HL-60/S4 treated with retinoic acid at 250 ng/mL for 4 days and 3 days (cell line): ENCODE data around the gene CXorf65.

ENCODE experiments used
- in situ Hi-C: fragments of 300-500 bp; cut with MboI; formaldehyde crosslinking; loops from 2 replicates; pipeline ENCODE4 v1.7.0; 2022; ENCODE audit warnings: low sequenced_read_pairs

Gene CXorf65

GRCh38 chrX:71106427-71106826 lies at the start of gene CXorf65:
Gene CXorf65 (minus strand): TSS chrX:71106740. CDS start chrX:71106556, 184 bp downstream.
- in situ Hi-C loops: no loop called here

- in situ Hi-C loops: no loop called here
These were observed 48.1 kb upstream of the CXorf65 start for GRCh38 chrX:71154641-71155040.

- in situ Hi-C loops: no loop called here
These were observed 47.7 kb upstream of the CXorf65 start for GRCh38 chrX:71154196-71154595.

- in situ Hi-C loops: no loop called here
These were observed 44.8 kb upstream of the CXorf65 start for GRCh38 chrX:71151366-71151765.

GRCh38 chrX:71148278-71148663 lies 41.7 kb upstream of the CXorf65 start:
- in situ Hi-C loops: no loop called here

- in situ Hi-C loops: no loop called here
These were observed 41.1 kb upstream of the CXorf65 start for GRCh38 chrX:71147496-71148277.

GRCh38 chrX:71144651-71145050 lies 38.1 kb upstream of the CXorf65 start, which contains the start of gene NLGN3:
Gene NLGN3 (plus strand): TSS chrX:71144841. CDS start chrX:71147750, 2,909 bp downstream.
- in situ Hi-C loops: no loop called here

GRCh38 chrX:71143508-71143907 lies 37.0 kb upstream of the CXorf65 start:
- in situ Hi-C loops: no loop called here

- in situ Hi-C loops: no loop called here
These were observed 33.9 kb upstream of the CXorf65 start for GRCh38 chrX:71140440-71140839.

GRCh38 chrX:71131510-71131909 lies 25.0 kb upstream of the CXorf65 start:
- in situ Hi-C loops: no loop called here

- in situ Hi-C loops: no loop called here
These were observed 22.6 kb upstream of the CXorf65 start for GRCh38 chrX:71128915-71129765.

GRCh38 chrX:71128166-71128833 lies 21.8 kb upstream of the CXorf65 start:
- in situ Hi-C loops: no loop called here

GRCh38 chrX:71118985-71119535 lies 12.5 kb upstream of the CXorf65 start:
- in situ Hi-C loops: no loop called here

- in situ Hi-C loops: no loop called here
These were observed 11.8 kb upstream of the CXorf65 start, which contains the start of gene MED12 for GRCh38 chrX:71118032-71118984. Gene MED12 (plus strand): TSS chrX:71118596. CDS start chrX:71118755, 159 bp downstream.

GRCh38 chrX:71117358-71117757 lies 10.8 kb upstream of the CXorf65 start:
- in situ Hi-C loops: no loop called here

- in situ Hi-C loops: no loop called here
These were observed 5.4 kb upstream of the CXorf65 start for GRCh38 chrX:71111921-71112431.

GRCh38 chrX:71111141-71111843 lies 4.8 kb upstream of the CXorf65 start, which contains the start of gene IL2RG:
Gene IL2RG (minus strand): TSS chrX:71111577. CDS start chrX:71111539, 38 bp downstream.
- in situ Hi-C loops: no loop called here

- in situ Hi-C loops: no loop called here
These were observed 2.5 kb upstream of the CXorf65 start for GRCh38 chrX:71109051-71109450.
